Endothelial cell of umbilical vein (primary cell): ENCODE measurements around the gene IFNG. TPM values are rescaled to one million over a fixed set of nuclear protein-coding genes. Genes with fewer than 3 reads are reported as not detected.

Source experiments
- BruUV-seq: library from RNA; stranded (reverse); fragments of 400-500 nt; replicated peaks from 2 replicates; lab custom pipeline; 2021; lab: Mats Ljungman, UMichigan
- CTCF ChIA-PET: fragments of 300-600, 350-600 bp; sonication (Branson Sonifier 250); formaldehyde crosslinking; loops from one replicate; lab custom pipeline; 2021; ENCODE audit warnings: antibody characterized with exemption, inconsistent platforms; lab: Charles Lee
- POLR2A ChIA-PET: fragments of 300-600, 350-600 bp; sonication (Branson Sonifier 250); formaldehyde crosslinking; loops from one replicate; lab custom pipeline; 2021; ENCODE audit warnings: antibody characterized with exemption, inconsistent platforms; lab: Charles Lee
- DNase-seq: peaks from one replicate; pipeline ENCODE4 v3.0.0-alpha.2; 2011; ENCODE audit warnings: low read depth, low spot score
- FAIRE-seq: peaks from 2 replicates; lab custom pipeline; 2011; peaks lifted over from hg19 to GRCh38; lab: Jason Lieb, UNC
- H2AFZ ChIP-seq: 2 replicates; pipeline ENCODE4 v1.6.0; 2012; ENCODE audit warnings: low read depth, low read length, control low read depth, inconsistent platforms
- H3K27ac ChIP-seq: 2 replicates; pipeline ENCODE4 v1.5.1; 2011; ENCODE audit warnings: low read depth, mild to moderate bottlenecking, control low read depth, low read length, moderate library complexity; ENCODE audit not compliant: insufficient read depth
- H3K27me3 ChIP-seq, 2 experiments: 2 replicates each; pipeline versions ENCODE4 v1.6.0 to v1.6.1; 2011; ENCODE audit warnings: low read length in 2 of 2, mixed read lengths in 1 of 2; ENCODE audit not compliant: control insufficient read depth in 2 of 2, insufficient read depth in 2 of 2
- H3K36me3 ChIP-seq, 2 experiments: 2 replicates in 1 of 2; 3 replicates in 1 of 2; pipeline ENCODE4 v1.5.1; 2011; ENCODE audit warnings: low read length in 2 of 2, mild to moderate bottlenecking in 1 of 2, moderate library complexity in 1 of 2; ENCODE audit not compliant: control insufficient read depth in 2 of 2, insufficient read depth in 2 of 2; ENCODE audit errors: extremely low read depth in 1 of 2
- H3K4me1 ChIP-seq: 3 replicates; pipeline ENCODE4 v1.5.1; 2011; ENCODE audit warnings: mild to moderate bottlenecking, low read length; ENCODE audit not compliant: control insufficient read depth, insufficient read depth; ENCODE audit errors: extremely low read depth
- H3K4me2 ChIP-seq: 2 replicates; pipeline ENCODE4 v1.6.1; 2011; ENCODE audit warnings: low read length, control low read depth, mixed read lengths; ENCODE audit not compliant: insufficient read depth
- H3K4me3 ChIP-seq, 3 experiments: fragments of 200-600 bp in 1 of 3; sonication (generic), shearing (Covaris generic) in 1 of 3; replicated peaks in 1 of 3; 2 replicates each; pipeline ENCODE4 v1.5.1; 2011 to 2016; ENCODE audit warnings: control low read depth in 3 of 3, low read length in 3 of 3, mild to moderate bottlenecking in 2 of 3, inconsistent platforms in 1 of 3, low read depth in 1 of 3, moderate library complexity in 1 of 3; ENCODE audit not compliant: insufficient read depth in 1 of 3
- H3K79me2 ChIP-seq: 2 replicates; pipeline ENCODE4 v1.6.0; 2012; ENCODE audit warnings: low read length, inconsistent platforms; ENCODE audit not compliant: control insufficient read depth, insufficient read depth
- H3K9ac ChIP-seq: replicated peaks from 2 replicates; pipeline ENCODE3; 2011; ENCODE audit warnings: low read length, control low read depth; ENCODE audit not compliant: insufficient read depth; ENCODE audit errors: extremely low read depth
- H3K9me1 ChIP-seq: replicated peaks from 3 replicates; pipeline ENCODE4 v1.6.0; 2011; ENCODE audit warnings: mild to moderate bottlenecking, low read length; ENCODE audit not compliant: control insufficient read depth, insufficient read depth; ENCODE audit errors: extremely low read depth
- H3K9me3 ChIP-seq: replicated peaks from 2 replicates; pipeline ENCODE4 v1.5.1; 2012; ENCODE audit warnings: low read length, inconsistent platforms; ENCODE audit not compliant: control insufficient read depth, insufficient read depth
- H4K20me1 ChIP-seq: replicated peaks from 2 replicates; pipeline ENCODE3; 2011; ENCODE audit warnings: mild to moderate bottlenecking, low read length; ENCODE audit not compliant: control insufficient read depth, insufficient read depth; ENCODE audit errors: extremely low read depth
- EZH2 ChIP-seq: IDR thresholded peaks from 2 replicates; pipeline ENCODE4 v1.6.1; 2012; ENCODE audit warnings: borderline replicate concordance, low read depth, mild to moderate bottlenecking, moderate library complexity, low read length, inconsistent platforms; ENCODE audit not compliant: severe bottlenecking
- JUN ChIP-seq: IDR thresholded peaks from 2 replicates; pipeline ENCODE4 v1.6.1; 2011; ENCODE audit warnings: borderline replicate concordance, low read depth; ENCODE audit not compliant: insufficient read length, insufficient read depth
- MYC ChIP-seq: IDR thresholded peaks from one replicate; pipeline ENCODE4 v1.6.1; 2011; ENCODE audit warnings: mild to moderate bottlenecking, low read depth, low read length
- POLR2AphosphoS5 ChIP-seq: IDR thresholded peaks from 2 replicates; pipeline ENCODE4 v1.6.1; 2012; ENCODE audit warnings: low read depth, mild to moderate bottlenecking, control low read depth, low read length, moderate library complexity; ENCODE audit not compliant: insufficient read depth
- dilution Hi-C: fragments of 300-500 bp; cut with MboI; formaldehyde crosslinking; loops from one replicate; pipeline ENCODE4 v1.15.0; 2019; ENCODE audit warnings: low sequenced_read_pairs; ENCODE audit not compliant: extremely low pct_ligation_motif_present
- intact Hi-C: fragments of 100-400 bp; cut with micrococcal nuclease; formaldehyde crosslinking; loops from one replicate; pipeline ENCODE4 v1.10.0; 2022
- polyA plus RNA-seq, 4 experiments: library from polyadenylated mRNA; depleted of rRNA in 3 of 4; stranded (reverse) in 3 of 4; unstranded in 1 of 4; fragments of >200 nt; gene quantifications; 2 replicates each; pipeline versions ENCODE4 v1.2.1 to v1.2.3, GENCODE V29; 2011 to 2012; ENCODE audit warnings: missing spikeins in 1 of 4
- total RNA-seq: library from RNA; stranded (reverse); gene quantifications from 2 replicates; pipeline ENCODE4 v1.2.3, GENCODE V29; 2021
- TF ChIP-seq, protein P1 (sequence below): IDR thresholded peaks from 2 replicates; pipeline ENCODE4 v1.6.1; 2011; ENCODE audit not compliant: insufficient read depth, insufficient read length
- TF ChIP-seq, protein P2 (sequence below), 2 donors: IDR thresholded peaks; 1 replicate in 1 of 2; 2 replicates in 1 of 2; pipeline ENCODE4 v1.5.1; 2011; ENCODE audit warnings: low read length in 2 of 2, mild to moderate bottlenecking in 2 of 2, moderate library complexity in 2 of 2, control low read depth in 1 of 2, inconsistent platforms in 1 of 2, low read depth in 1 of 2; ENCODE audit not compliant: insufficient read depth in 1 of 2; ENCODE audit errors: extremely low read depth in 1 of 2

IFNG gene
- total and polyA plus RNA-seq, 2 donors (not counting 3 experiments of a cell fraction or from before 2014, with no cell fraction given) = not detected

DNA sequence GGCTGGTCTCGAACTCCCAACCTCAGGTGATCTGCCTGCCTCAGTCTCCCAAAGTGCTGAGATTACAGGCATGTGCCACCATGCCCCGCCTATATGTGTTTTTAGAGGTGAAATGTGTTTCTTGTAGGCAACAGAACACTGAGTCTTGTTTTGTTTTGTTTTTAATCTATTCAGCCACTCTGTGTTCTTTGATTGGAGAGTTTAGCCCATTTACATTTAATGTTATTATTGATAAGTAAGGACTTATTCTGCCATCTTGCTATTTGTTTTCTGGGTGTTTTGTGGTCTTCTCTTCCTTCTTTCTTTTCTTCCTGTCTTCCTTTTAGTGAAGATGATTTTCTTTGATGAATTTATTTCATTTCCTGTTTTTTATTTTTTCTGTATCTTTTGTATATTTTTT is 29.6 kb downstream of the IFNG start:
- Histone ChIP-seq H3K4me2 (no peak overlapping the region), H3K36me3 (no peaks in the 10 kb centered on the region), H3K27ac (no peak overlapping the region), H2AFZ (no peak overlapping the region), H3K79me2 (no peaks in the 10 kb centered on the region), H3K4me3 (no peak overlapping the region), H3K9ac (no peak overlapping the region), H3K9me3 (no peaks in the 10 kb centered on the region), H4K20me1 (no peaks in the 10 kb centered on the region), H3K9me1 (no peaks in the 10 kb centered on the region), H3K4me1 (no peaks in the 10 kb centered on the region), H3K27me3 (no peaks in the 10 kb centered on the region)
- TF ChIP-seq EZH2 (no peak), JUN (no peak)
- dilution Hi-C loops (no loop called here), intact Hi-C loops (no loop called here)
- ChIA-PET CTCF (interaction anchor here (1.1 kb wide), 1 partner anchor 10 kb away, joined by 3 read pairs; no protein-coding TSS in a partner anchor), POLR2A (no interaction called here)
- FAIRE-seq (no peak), DNase-seq (no peak)
- BruUV-seq = no TSS peak

DNA sequence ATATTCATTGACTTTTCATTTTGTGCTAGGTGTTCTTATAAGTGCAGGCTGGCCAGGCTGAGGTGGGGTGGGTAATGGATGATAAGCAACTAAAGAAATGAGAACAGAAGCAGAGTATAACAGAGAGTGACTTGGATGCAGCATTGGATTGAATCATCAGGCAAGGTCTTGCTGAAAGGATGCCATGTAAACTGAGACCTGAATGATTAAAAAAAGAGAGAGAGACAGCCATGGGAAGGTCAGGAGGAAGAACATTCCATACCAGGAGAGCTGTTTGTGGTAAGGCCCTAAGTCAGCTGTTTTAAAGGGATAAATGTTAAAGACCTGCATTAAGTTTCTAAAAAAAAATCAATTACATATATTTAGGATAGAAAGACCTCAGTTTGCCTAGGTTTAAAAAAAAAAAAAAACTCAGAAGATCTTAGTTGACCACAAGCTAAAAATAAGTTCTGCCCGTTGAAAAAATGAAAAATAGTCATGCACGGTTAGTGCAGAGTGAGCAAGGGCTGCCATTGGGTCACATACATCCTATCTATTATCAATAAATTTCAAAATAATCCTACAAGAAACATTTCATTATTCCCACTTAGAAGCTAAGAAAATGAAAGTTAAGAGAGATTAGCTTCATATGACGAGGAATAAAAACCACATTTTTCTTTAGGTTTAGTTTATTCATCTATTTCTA is 37.2 kb downstream of the IFNG start:
- CTCF ChIA-PET = no interaction called here
- Histone ChIP-seq H3K4me1 (no peaks in the 10 kb centered on the region), H4K20me1 (no peaks in the 10 kb centered on the region), H3K4me3 (no peak overlapping the region), H3K9me3 (no peaks in the 10 kb centered on the region), H3K9ac (no peak overlapping the region), H3K9me1 (no peaks in the 10 kb centered on the region), H3K79me2 (no peaks in the 10 kb centered on the region), H3K27ac (no peak overlapping the region), H3K4me2 (no peak overlapping the region), H3K27me3 (no peaks in the 10 kb centered on the region), H2AFZ (no peak overlapping the region), H3K36me3 (no peaks in the 10 kb centered on the region)
- BruUV-seq = no TSS peak
- POLR2A ChIA-PET = no interaction called here
- TF ChIP-seq, protein P1, sequence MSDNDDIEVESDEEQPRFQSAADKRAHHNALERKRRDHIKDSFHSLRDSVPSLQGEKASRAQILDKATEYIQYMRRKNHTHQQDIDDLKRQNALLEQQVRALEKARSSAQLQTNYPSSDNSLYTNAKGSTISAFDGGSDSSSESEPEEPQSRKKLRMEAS = no peak
- TF ChIP-seq, protein P2, sequence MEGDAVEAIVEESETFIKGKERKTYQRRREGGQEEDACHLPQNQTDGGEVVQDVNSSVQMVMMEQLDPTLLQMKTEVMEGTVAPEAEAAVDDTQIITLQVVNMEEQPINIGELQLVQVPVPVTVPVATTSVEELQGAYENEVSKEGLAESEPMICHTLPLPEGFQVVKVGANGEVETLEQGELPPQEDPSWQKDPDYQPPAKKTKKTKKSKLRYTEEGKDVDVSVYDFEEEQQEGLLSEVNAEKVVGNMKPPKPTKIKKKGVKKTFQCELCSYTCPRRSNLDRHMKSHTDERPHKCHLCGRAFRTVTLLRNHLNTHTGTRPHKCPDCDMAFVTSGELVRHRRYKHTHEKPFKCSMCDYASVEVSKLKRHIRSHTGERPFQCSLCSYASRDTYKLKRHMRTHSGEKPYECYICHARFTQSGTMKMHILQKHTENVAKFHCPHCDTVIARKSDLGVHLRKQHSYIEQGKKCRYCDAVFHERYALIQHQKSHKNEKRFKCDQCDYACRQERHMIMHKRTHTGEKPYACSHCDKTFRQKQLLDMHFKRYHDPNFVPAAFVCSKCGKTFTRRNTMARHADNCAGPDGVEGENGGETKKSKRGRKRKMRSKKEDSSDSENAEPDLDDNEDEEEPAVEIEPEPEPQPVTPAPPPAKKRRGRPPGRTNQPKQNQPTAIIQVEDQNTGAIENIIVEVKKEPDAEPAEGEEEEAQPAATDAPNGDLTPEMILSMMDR (IDR thresholded peaks at IDR 0.05; ENCODE audit: extremely low read depth in 1 of 2, insufficient read depth in 1 of 2, low read depth in 1 of 2, low read length in 2 of 2) = no peak
- TF ChIP-seq JUN (no peak), MYC (no peak), POLR2AphosphoS5 (no peak)
- dilution Hi-C loops (no loop called here), intact Hi-C loops (no loop called here)
- no peak for FAIRE-seq
- no peak for DNase-seq
